H4 (cell line): Measurements from ENCODE around the gene PLD5. TPM values are rescaled to one million over a fixed set of nuclear protein-coding genes. Genes with fewer than 3 reads are reported as not detected.
"Not testable (repeated sequence)": the region's sequence is repeated elsewhere in the genome, so short reads cannot be mapped to it uniquely, and the experiment has no call there.

Experiments used
- DNase-seq: peaks from one replicate; pipeline ENCODE4 v3.0.0-alpha.2; 2015; ENCODE audit warnings: low spot score
- total RNA-seq: library from RNA; depleted of rRNA; stranded (reverse); fragments of >200 nt; shearing (Covaris generic); gene quantifications from 2 replicates; pipeline ENCODE4 v1.2.3, GENCODE V29; 2014

The PLD5 gene
- total RNA-seq, 1 experiment from 2014 or later = 0.02 TPM

DNA sequence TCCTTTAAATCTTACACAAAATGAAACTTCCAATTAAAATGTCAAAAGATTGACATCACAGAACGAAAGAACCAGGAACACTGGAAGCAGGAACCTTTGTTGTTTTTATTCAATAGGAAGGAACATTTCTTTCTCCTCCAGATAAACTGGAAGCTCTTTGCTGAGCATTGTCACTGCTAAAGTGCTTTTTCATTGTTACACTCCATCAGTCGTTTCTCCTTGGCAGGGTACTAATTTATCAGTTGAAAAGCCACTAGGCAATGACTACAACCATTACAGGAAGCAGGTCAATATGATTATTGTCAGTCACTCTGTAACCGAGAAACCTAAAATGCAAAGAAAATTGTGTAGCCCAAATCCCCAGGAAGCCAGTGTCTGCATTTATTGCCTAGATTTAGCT is 362.4 kb downstream of the PLD5 start:
- DNase-seq = no peak

DNA sequence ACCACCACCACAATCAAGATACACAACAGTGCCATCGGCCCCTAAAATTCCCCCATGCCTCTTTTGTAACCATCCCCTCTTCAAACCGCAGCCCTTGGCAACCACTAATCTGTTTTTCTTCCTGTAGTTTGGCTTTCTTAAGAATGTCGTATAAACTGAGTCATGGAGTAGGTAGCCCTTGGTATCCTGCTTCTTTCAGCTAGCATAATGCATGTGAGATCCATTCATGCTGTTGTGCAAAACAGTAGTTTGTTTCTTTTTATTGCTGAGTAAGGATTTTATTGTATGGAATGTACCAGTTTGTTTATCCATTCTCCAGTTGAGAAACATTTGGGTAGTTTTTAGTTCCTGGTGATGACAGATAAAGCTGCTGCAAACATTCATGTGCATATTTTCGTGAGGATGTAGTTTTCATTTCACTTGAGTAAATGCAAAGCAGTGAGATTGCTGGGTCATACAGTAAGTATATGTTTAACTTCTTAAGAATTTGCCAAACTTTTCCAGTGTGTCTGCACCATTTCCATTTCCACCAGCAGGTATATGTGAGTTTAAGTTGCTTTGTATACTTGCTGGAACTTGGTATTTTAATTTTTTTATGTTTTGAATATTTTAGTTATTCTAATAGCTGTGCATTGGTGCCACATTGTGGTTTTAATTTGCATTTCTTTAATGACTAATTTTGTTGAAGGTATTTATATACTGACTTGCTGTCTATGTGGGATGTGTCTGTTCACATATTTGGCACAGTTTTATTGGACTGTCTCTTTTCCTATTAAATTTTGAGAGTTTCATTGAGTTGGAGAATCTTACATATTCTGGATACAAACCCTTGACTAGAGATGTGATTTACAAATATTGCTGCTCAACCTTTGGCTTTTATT is 377.2 kb downstream of the PLD5 start:
- DNase-seq = peak; percentile 57

DNA sequence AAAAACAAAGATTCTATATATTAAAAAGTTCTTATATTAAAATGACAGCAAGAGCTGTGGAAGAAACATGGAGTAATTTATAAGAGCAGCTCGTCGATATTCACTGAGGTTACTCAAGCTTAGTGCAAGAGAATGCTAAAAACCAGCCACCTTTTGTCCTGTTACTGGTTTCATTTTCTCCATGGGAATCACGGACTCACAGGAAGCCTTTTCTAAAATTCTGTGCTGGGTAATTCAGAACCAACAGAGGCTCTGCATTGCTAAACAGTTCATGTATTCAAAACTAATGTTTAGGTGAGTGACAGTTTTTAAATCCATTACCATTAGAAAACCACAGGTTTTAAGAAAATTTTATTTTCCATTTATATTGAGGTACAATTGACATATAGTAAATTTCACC is 377.8 kb downstream of the PLD5 start:
- no peak for DNase-seq

GRCh38 chr1:242140836-242141235 is 383.7 kb downstream of the PLD5 start:
- DNase-seq = no peak

- no peak for DNase-seq
These were observed 384.5 kb downstream of the PLD5 start for GRCh38 chr1:242139986-242140385.

GRCh38 chr1:242139442-242139841 is 385.1 kb downstream of the PLD5 start:
- DNase-seq = no peak

DNA sequence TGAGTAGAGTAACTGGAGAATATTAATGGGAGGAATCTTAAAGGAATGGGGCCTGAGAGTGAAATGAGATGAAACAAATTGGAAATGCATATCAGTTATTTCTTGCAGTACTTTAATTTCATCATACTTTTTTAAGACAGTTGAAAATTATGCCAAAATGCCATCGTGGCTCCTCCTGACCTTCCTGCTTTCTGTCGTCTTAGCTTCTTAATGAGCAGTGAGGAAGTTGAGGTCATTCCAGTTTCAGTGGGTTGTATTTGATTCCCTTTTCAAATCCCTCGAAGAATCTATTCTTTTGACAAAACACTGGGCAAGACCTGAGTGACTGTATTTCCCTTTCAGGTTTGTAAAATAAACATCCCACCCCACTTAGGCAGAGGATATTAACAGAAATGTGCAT is 390.7 kb downstream of the PLD5 start:
- DNase-seq = no peak

GRCh38 chr1:242133351-242133750 is 391.1 kb downstream of the PLD5 start:
- no peak for DNase-seq

- no peak for DNase-seq
These were observed 392.2 kb downstream of the PLD5 start for GRCh38 chr1:242132121-242132817.

DNA sequence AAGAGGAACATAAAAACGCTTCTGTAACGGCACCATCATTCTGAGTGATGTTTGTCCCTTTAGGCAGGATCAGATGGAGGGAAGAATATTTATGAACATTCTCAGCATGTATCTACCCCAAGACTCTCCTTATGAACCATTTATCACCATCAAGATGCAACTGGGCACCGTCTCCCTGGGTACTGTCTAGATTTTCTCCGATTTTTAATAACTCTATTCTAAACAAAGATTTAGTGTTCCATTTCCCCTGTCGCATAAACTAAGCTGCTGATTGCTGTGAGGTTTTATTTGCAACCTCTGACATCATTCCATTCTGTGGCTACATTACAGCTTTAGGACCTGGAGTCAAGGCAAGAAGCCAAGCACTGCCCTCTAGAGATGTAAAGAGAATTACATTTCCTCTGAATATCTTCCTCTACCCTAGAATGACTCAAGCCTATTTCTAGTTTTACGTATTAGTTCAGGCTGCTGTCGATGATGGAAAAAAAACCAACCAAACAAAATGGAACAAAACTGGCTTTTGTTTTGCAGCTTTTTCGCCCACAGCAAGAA is 395.5 kb downstream of the PLD5 start:
- DNase-seq = peak; percentile 89

DNA sequence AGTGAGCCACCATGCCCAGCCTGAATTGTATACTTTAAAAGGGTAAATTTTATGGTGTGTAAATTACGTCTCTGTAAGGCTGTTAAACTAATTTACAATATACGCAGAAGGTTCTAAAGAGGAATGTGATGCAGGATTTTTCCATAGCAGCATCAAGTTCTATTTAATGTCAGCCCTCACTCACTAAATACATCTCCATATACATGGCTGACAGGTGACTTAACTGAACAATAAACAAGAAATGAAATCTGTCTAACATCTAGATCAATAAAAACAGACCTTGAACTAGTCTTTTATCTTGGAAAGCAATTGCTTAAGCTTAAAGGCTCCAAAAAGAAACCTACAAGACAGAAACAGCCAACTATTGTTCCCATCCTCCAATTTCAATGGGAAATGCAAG is 404.1 kb downstream of the PLD5 start:
- DNase-seq = no peak

- DNase-seq = no peak
These were observed 423.6 kb downstream of the PLD5 start for GRCh38 chr1:242100921-242101320.

- not testable (repeated sequence) for DNase-seq
These were observed 427.2 kb downstream of the PLD5 start for GRCh38 chr1:242097283-242097682.

DNA sequence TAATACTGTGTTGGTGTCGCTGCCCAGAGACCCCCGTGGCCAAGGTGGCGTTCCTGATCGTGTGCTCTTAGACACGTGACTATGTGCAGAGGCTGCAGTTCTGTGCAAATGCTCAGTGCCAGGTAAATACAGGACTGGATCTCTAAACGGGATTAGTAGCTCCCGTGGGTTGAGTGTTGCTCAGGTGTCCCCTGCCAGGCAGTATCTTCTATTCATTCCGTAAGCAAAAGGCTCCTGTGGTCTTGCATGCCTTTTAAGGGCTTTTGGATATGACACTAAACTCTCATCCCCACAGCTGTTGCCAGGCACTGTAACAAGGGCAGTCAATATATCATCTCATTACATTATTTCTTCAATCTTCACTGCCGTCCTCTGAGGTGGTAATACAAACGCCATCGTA is 431.4 kb downstream of the PLD5 start:
- no peak for DNase-seq

- DNase-seq = no peak
These were observed 434.6 kb downstream of the PLD5 start for GRCh38 chr1:242089911-242090310.

GRCh38 chr1:242088875-242089274 is 435.6 kb downstream of the PLD5 start:
- no peak for DNase-seq

DNA sequence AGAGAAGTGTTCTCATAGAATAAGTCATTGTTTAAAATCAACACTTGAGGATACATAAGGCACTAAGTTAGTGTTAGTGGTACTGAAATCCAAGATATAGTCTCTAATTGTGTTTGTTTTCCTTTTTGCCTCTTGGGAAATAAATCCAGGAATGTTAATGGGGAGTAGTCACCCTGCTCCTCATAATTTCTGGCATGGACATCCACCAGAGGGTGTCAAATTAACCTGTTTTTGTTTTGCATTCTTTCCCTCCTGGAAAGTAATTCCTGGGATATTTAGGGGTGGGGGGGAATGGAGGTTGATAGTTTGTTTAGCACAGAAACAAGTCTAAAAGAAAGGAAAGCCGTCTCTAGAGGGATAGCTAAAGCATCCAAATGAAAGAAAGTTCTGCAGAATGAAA is 437.8 kb downstream of the PLD5 start:
- DNase-seq = no peak

- DNase-seq = no peak
These were observed 438.4 kb downstream of the PLD5 start for GRCh38 chr1:242086093-242086492.

- no peak for DNase-seq
These were observed 440.8 kb downstream of the PLD5 start for GRCh38 chr1:242083742-242084141.

GRCh38 chr1:242081446-242081845 is 443.1 kb downstream of the PLD5 start:
- DNase-seq = no peak

DNA sequence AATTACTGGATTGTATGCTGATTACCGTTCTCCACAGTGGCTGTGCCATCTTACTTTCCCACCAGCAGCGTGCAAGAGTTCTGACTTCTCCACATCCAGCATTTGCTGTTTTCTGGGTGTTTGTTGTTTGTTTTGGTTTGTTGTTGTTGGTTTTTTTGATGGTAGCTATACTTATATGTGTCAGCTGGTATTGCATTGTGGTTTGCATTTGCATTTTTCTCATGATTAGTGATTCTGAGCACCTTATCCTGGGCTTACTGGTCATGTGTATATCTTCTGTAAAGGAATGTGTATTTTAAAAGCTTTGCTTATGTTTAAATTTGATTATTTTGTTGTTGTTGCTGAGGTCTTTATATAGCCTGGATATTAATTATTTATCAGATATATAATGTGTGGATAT is 458.7 kb downstream of the PLD5 start:
- no peak for DNase-seq

- DNase-seq = no peak
These were observed 462.2 kb downstream of the PLD5 start for GRCh38 chr1:242062271-242062670.

DNA sequence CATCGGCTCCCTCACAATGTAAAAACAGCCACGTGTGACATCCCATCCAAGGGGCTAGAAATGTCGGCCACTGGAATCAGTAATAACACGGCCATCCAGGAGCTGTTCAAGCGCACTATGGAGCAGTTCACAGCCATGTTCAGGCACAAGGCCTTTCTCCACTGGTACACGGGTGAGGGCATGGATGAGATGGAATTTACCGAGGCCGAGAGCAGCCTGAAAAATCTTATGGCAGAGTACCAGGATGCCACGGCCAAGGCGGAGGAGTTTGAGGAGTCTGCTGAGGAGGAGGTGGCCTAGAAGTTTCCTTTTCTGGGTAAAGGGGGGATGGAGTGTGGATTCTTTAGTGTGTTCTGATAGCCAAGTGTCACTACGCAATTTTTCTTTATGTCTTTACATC is 464.5 kb downstream of the PLD5 start:
- no peak for DNase-seq
